GM19351 (cell line): ENCODE results near the gene LNX2.

Experiments
- ATAC-seq: cut with Tn5 transposase; IDR thresholded peaks from one replicate; pipeline ENCODE4 v1.9.1; 2021; ENCODE audit warnings: mild to moderate bottlenecking, moderate library complexity; ENCODE audit not compliant: unreplicated experiment

The LNX2 gene

DNA sequence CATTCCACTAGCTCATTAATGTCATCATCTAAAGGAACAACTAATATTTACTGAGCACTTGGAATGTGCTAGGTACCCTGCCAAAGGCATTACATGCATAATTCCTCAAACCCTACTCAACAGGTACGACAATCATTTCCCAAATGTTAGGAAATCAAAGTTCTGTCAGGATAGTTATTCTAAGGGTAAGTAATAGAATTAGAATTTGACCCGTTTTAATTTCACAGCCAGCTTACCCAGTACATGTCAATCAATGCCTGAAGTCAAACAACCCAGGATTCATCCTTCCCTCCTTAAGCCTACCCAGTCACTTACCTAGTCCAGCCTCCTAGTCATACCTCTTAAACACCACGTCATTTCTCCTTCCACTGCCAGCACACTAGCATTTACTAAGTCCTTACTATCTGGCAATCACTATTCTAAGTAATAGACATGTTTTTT is 2.4 kb downstream of the LNX2 start:
- no peak for ATAC-seq

DNA sequence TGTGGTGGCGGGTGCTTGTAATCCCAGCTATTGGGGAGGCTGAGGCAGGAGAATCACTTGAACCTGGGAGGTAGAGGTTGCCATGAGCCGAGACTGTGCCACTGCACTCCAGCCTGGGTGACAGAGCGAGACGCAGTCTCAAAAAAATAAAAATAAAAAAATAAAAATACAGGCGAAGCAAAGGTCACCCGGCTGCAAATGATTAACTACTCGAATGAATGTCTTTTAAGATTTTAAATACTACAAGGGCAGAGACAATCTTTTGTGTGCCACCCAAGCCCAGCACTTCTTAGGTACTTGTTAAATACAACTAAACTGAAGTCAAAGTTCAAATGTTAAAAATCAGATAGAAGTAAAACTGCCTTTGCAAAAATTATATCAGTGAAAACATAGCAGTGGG is 6.7 kb downstream of the LNX2 start:
- ATAC-seq = no peak

DNA sequence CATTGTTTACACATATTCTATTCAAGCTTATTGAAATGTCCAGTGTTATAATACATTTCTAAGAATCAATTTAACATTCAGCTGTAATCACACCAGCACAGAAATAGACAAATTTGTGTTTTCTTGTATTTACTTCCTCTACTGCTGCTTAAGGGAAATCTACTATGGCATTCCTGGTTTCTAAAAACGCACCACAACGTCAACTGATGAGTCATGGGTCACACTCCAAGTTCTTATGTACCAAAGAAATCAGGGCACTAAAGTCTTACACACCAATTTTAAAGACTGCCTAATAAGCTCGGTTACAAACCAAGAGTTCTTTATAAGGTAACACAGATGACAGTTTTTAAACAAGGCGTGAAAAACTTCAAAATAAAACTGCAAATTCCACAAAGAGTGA is 13.2 kb downstream of the LNX2 start:
- ATAC-seq = no peak

DNA sequence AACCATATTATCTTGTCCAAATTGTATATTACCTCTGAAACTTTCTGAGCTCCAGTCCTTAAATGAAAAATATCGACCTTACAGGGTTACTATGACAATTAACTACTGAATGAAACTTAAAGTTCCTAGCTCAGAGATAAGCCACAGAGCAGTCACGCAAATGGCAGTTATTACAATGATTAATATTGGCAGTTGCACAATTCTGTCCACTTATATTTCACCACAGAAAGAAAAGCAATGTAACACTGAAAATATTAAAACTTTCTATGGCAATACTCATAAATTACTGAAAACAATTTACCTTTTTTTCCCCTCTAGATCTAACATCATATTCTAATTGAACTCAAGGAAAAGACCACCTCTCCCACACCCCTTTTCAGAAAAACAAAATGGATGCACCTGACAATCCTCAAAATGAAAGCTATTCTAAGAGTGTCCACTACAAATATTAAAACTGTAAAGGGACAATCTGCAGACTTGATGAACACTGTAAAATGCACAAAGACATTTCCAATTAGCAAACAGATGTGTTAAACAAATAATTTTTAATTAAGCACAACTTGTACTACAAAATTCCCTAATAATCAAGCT is 14.6 kb downstream of the LNX2 start:
- no peak for ATAC-seq

DNA sequence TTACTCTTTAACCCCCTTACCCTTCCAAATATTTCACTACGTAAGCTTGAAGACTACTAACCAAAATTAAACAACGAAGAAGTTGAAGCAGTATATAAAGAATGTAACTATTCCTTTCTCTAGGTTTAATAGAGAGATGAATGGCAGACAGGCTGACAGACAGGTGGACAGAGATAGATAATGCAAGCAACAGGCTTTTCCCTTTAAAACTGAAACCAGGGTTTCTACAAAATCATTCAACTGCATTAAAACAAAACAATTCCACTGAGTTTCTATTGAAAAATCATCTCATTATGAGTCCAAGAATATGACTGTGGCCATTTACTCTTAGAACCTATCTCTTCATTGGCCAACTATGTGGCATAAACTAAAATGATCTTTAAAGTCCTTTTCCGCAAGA is 15.2 kb downstream of the LNX2 start:
- no peak for ATAC-seq

DNA sequence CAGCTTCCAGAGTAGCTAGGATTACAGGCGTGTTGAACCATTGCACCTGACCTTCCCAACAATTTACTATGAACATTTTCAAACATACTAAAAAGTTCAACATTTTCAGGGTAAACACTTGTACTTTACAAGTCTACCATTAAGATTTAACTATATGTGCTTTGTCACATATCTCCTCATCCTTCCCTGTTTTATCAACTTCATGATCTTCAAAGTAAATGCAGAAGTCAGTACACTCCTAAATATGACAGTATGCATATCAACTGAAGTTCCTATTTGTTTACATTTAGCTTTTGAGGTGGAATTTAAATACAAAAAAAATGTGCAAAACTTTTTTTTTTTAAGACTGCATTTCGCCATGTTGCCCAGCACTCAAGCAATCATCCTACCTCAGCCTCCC is 18.5 kb downstream of the LNX2 start:
- ATAC-seq = no peak

DNA sequence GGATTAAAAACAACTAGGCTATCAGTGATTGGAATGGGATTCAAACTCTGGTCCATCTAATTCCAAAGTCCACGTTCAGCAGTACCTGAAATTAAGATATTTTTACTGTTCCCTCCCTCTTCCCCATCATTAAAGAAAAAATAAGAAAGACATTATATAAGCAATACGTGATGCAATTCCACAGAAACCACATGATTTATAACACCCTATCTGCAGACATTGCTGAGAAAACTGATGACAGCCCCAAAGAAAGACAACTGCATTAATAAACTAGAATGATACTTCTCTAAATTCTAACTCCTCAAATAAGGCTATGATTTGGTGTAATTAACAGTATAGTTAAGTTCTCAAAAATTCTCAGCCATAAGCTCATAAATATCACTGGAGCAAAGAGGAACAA is 19.1 kb downstream of the LNX2 start:
- no peak for ATAC-seq

DNA sequence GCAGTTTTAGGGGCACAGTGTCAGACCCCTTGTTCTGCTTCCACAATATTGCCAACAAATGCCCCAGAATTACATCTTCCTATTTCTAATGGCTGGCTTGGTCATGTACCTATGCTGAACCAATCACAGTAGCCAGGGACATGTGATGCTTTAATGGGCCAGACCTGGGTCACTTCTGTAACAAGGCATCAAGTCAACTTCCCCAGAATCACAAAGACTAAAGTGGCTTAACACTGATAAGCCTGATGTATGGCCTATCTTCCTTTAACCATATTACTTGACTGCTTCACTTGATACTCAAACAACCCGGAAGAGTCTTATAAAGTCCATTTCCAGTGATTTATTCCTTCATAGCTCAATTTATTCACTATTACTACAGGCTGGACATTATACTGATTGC is 19.6 kb downstream of the LNX2 start:
- ATAC-seq = no peak

DNA sequence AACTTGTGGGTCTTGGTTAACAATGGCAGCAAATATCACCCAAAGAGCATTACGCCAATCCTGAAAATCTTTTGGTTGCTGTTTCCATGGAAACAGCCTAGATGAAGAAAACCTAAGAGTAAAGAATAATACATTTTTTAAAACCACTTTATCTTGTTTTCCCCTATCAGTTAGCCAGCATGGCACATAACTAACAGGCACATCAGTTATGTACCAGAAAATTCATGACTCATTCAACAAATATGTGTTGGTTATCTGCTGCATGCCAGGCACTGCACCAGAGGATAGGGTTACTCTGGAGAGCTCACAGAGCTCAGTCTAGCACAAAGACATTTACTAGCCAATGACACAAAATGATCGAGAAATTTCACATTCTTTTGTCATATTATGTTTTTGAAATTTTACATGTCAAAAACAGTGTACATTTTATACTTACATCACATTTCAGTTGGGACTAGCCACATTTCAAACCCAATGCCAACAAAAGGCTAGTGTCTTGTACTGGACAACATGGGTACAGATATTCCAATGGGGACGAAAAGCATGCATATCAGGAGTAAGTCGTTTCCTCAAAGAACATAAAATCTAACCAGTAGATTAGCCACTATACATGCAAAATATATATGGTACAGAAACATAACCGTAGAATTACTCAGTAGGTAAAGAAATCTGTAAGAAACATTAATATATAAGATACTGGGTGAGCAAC is 20.3 kb downstream of the LNX2 start:
- no peak for ATAC-seq

DNA sequence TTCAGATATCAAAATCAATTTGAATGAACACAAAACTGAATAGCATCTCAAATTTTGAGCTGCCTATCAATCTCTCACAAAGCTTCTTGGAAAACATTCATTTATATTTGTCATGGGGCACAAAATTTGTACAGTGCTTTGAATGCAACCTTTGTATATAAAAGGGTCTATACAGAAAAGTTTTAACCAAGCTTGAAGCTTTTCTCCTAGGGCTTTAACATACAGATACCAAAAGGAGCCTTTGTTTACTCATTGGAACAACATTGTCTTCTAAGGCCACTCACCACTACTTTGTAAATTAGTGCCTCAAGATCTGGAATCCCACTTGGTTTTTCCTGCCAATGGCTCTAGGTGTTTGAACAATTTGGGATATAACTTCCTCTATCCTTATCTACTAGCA is 21.2 kb downstream of the LNX2 start:
- ATAC-seq = no peak

DNA sequence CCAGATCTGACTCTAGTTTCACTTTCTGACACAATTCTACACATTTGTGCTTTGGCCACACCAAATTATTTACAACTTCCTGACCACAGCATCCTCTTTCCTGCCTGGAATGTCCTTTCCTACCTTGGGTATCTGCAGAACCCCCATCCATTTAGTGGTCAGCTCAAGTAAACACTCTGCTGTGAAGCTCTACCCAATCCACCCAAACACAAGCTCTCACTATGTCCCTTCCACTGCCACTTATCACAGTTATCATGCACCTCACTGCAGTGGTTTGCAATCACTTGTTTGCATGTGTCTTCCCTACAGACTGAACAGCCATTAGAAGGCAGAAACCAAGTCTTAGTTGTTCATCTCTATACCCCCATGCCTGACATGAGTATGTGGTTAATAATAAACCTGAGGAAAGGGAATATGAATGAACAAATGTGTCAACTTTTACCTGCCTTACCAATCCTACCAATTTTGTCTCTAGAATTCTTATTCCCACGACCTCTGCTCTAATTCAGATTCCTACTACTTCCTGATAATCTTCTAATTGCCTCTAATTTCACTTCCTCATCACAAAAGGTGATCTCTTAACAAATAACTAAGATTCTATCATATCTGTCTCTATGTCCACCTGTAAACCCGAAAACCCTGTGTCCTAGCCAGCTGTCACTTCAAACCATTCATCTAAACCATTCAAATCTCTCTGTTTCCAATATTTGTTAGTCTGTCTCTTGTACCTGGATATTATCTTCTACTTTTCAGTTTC is 25.1 kb downstream of the LNX2 start:
- ATAC-seq = no peak

DNA sequence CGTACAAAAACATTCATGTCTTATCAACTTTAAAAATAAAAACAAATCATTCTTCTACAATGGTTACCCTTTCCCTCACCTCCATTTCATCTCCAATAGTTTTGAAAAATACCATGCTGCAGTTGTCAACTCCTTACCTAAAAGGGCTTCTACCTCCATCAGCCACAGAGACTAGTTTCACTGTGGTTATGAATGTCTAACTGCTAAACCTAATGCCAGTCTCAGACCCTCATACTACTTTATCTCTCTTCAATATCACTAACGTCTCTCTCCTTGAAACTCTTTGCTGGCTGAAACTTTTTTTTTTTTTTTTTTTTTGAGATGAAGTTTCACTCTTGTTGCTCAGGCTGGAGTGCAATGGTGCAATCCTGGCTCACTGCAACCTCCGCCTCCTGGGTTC is 27.1 kb downstream of the LNX2 start:
- peak; percentile 57 for ATAC-seq

DNA sequence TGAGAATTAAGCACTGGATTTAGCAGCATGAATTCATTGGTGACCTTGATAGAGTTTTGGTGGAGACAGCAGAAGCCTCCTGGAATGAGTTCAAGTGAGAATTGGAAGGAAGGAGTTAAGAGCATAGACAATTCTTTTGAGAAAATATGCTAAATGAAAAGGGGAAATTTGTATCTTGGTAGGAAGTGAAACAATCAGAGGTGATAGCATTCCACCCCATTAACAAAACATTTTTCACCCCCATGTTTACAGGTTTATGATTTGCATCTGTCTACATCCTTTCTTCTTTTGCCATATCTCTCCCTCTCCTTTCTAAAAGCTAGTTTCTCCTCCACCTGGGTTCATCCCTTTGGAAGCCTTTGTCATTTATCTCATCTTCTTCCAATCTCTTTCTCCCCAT is 27.5 kb downstream of the LNX2 start:
- ATAC-seq = no peak

DNA sequence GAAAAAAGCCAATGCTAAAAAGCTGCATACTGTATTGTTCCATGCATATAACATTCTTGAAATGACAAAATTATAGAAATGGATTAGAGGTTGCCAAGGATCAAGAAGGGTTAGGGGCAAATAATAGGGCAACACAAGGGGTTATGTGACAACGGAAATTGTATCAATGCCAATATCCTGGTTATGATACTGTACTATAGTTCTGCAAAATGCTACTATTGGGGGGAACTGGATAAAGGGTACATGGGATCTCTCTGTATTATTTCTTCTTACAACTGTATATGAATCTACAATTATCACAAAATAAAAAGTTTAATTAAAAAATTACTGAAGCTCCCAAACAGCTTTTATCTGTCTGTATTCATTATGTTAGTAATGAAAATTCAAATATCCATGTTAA is 31.9 kb downstream of the LNX2 start:
- no peak for ATAC-seq

DNA sequence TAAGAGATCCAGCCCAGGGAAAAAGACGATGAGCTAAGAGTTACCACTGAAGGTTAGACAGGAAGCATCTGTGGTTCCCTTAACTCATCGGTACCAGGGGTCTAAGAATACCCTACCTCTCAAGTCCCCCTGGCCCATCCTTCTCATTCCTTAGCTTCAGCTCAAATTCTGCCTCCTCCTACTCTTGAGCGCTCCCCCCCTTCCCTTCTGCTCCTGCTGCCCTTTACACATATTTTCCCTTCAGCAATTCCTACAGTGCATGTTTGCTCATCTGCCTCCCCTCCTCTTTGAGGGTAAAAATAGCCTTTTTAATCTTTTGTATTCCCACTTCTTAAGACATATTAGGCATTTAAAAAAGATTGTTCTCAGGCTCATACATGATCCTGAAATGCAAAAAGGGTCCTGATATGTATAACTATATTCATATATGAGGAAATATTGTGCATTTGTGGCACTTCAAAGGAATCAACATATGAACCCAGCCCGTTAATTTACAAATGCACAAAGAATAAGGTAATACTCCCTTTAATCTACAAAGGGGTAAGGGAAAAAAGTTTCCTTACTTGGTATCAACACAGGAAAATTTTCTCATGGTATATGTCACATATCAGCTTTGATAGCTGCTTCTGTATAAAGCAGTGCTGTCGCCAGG is 33.1 kb downstream of the LNX2 start:
- ATAC-seq = no peak

DNA sequence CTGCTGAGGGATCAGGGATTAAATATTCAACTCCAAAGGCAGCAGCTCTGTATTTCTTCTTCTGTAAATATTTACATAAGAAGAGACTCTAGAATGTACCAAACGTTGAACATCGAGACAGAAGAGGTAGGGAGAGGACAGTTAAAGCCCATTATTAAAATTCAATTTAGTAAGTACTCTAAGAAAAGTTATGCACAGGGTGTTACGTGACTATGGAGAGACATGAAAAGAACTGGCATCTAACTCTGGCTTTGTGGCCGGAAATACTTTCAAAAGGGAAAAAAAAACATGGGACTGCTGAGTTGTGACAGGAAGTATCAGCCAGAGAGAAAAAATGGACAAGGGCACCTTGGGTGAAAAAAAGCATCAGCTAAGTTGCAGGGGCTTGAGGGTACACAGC is 36.7 kb downstream of the LNX2 start:
- ATAC-seq = no peak

DNA sequence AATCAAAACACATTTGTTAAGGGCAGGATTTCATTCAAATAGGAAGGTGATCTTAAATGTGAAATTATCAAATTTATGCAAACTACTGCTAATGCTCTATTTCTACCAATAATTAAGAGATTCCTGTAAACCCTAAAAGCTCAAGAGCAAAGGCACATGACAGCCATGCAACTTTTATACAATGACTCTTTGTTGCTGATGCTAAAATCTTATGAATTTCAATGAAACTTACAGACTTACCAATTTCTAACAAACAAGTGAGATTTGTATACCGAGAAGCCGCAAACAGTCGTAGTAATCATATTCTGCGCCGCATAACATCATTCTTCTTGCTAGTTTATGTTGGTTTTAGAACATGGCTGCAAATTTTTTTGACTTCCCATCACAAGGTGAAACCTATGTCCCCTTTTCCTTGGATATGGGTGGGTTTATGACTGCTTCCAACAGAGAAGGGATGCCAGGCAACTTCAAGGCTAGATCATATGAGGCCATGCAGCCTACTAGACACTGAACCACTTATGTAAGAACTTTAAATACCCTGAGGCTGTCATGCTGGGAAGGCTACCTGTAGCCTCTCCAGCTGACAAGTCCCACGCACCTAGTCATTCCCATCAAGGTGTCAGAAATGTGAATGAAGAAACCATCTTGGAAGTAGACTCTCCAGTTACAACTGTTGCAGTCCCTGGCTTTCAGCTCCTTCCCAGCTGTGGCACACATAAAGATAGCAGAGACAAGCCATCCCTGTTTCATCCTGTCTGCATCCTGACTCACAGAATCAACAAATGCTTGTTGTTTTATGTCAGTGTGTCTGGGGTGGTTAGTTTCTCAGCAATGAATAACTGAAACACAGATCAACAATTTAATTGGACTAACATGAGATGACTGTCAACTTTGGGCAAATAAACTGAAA is 42.0 kb downstream of the LNX2 start:
- no peak for ATAC-seq

DNA sequence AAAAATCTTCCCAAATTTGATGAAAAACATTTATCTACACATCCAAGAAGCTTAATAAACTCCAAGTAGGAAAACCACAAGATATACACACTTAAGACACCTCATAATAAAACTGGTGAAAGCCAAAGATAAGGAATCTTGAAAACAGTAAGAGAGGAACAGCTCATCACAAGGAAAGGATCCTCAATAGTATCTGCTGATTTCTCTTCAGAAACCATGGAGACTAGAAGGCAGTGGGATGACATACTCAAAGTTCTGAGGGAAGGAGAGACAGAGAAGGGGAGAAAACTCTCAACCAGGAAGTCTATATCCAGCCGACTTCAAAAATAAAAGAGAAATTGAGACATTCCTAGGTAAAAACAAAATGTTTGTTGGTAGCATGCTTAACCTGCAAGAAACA is 45.7 kb downstream of the LNX2 start:
- ATAC-seq = no peak

DNA sequence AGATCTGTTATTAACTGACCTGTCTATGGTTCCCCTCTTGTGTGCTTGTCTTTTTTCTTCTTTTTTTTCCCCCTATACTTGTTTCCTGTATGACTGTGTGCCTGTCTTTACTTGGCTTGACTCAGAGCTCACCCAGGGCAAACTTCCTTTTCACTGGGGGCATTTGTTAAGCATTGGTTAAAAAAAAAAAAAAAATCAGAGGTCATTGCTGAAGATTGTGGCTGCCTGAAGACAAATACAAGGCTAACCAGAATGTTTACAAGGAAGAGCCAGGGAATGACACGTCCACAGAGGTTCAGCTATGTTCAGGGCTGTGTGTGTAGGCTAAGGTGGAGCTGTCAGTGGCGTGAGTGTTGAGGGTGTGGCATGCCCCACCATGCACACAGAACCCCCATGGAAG is 47.1 kb downstream of the LNX2 start:
- no peak for ATAC-seq

DNA sequence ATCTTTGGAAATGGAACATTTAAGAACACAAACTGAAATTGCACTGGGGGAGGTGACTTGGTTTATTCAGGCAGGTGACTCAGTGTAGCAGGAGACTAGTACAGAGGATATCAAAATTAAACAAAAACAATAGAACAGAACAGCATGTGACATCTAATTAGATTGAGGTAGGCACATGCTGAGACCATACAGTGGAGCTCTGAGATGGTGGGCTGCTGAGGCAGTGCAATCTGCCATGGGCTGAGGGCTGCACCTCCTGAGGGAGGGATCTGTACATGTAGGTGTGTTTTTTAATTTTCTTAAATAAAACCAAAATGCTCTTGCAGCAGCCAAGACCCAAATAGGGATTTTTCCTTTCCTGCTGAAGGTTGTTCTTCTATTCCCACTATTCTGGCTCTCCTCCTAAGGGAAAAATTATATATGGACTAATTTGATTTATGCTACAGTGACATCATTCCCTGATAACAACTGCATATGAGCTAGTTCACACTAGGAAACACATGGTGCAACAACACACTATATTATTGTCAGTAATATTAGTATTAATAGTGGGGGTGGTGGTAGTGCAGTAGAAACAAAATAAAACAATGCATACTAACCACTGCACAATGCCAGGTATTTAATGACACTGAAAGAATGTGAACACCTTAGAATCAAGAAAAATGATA is 48.0 kb downstream of the LNX2 start:
- no peak for ATAC-seq
